NCI-H2171 treated with DMSO at 0.1 percent for 48 hours (cell line): ENCODE results near the gene ZNF253.
"Not testable (repeated sequence)": the region's sequence is repeated elsewhere in the genome, so short reads cannot be mapped to it uniquely, and the experiment has no call there.

Experiments used
- DNase-seq: peaks from one replicate; lab custom pipeline; 2025; lab: John Stamatoyannopoulos, UW

Gene ZNF253

GRCh38 chr19:19900139-19900728 lies 34.6 kb downstream of the ZNF253 start:
- DNase-seq, result peak; percentile 58

- peak; percentile 90 for DNase-seq
These were observed 35.2 kb downstream of the ZNF253 start, which contains the start of gene ZNF93 for GRCh38 chr19:19900729-19901444. Gene ZNF93, plus strand, starts transcription at chr19:19900946. Its CDS starts 143 bp downstream, at chr19:19901089.

- DNase-seq, result not testable (repeated sequence)
These were observed 41.9 kb downstream of the ZNF253 start for GRCh38 chr19:19907551-19907950.

- DNase-seq, result no peak
These were observed 44.0 kb downstream of the ZNF253 start for GRCh38 chr19:19909654-19910053.

GRCh38 chr19:19911150-19911549 lies 45.5 kb downstream of the ZNF253 start:
- no peak for DNase-seq

GRCh38 chr19:19914596-19914995 lies 48.9 kb downstream of the ZNF253 start:
- no peak for DNase-seq

- DNase-seq, result peak; percentile 3
These were observed 64.7 kb downstream of the ZNF253 start for GRCh38 chr19:19930417-19930816.

- not testable (repeated sequence) for DNase-seq
These were observed 68.0 kb downstream of the ZNF253 start for GRCh38 chr19:19933432-19934314.

- no peak for DNase-seq
These were observed 71.7 kb downstream of the ZNF253 start for GRCh38 chr19:19937403-19937802.

- no peak for DNase-seq
These were observed 72.8 kb downstream of the ZNF253 start for GRCh38 chr19:19938449-19938848.

- DNase-seq, result no peak
These were observed 78.3 kb downstream of the ZNF253 start for GRCh38 chr19:19943848-19944582.
